ENCODE results near the gene HBG1.

The HBG1 gene

DNA sequence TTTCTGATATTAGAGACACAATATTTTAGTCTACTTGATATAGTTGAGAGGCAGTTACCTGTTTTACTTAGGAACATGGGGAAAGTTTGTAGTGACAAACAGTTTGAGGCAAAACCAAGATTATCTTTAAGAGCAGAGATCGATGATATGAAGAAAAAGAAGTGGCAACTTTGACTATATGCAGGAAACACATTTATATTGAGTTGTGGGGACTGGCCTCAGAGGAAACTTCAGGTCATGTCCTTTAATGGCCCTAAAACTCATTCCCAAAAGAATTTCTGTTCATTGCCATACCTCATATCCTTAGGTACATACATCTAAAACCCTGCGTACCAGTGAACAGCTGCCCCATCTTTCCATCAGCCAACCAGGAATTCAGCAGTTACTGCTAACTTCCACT, 4.5 kb downstream of the HBG1 start:
- DNase-seq, result no peak

GRCh38 chr11:5243816-5244180, 5.9 kb downstream of the HBG1 start:
- DNase-seq, result no peak

- DNase-seq, result no peak
Measured at GRCh38 chr11:5242933-5243815, 6.5 kb downstream of the HBG1 start.

GRCh38 chr11:5242208-5242607, 7.4 kb downstream of the HBG1 start:
- DNase-seq, result no peak

- DNase-seq, result no peak
Measured at GRCh38 chr11:5241458-5241857, 8.2 kb downstream of the HBG1 start.

GRCh38 chr11:5240458-5240857, 9.2 kb downstream of the HBG1 start:
- DNase-seq, result no peak

DNA sequence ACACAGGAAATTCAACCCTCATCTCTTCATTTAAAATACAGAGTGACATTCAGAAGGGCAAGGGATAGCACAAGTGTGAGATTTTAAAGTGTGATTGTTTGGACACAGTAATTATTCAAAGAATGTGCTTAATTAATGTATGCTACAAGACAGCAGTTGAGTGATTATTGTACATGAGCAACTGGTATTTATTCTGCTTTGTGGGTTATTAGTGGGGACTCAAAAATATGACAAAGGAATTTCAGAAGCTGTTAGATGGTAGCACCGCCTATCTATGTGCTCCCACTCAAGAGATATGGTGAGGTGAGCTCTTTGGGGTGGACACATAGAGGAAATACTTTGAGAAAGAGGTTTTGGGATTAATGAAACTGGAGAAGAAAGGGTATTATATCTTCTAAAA, 9.6 kb downstream of the HBG1 start:
- no peak for DNase-seq

GRCh38 chr11:5239046-5239445, 10.6 kb downstream of the HBG1 start:
- no peak for DNase-seq

GRCh38 chr11:5238486-5238885, 11.2 kb downstream of the HBG1 start:
- DNase-seq, result no peak

DNA sequence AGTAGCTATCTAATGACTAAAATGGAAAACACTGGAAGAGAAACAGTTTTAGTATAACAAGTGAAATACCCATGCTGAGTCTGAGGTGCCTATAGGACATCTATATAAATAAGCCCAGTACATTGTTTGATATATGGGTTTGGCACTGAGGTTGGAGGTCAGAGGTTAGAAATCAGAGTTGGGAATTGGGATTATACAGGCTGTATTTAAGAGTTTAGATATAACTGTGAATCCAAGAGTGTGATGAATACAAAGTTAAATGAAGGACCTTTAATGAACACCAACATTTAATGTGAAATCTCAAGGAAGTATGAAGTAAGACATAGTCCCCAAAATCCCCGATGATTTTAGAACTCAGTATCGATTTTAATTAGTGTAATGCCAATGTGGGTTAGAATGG, 12.2 kb downstream of the HBG1 start:
- no peak for DNase-seq

DNA sequence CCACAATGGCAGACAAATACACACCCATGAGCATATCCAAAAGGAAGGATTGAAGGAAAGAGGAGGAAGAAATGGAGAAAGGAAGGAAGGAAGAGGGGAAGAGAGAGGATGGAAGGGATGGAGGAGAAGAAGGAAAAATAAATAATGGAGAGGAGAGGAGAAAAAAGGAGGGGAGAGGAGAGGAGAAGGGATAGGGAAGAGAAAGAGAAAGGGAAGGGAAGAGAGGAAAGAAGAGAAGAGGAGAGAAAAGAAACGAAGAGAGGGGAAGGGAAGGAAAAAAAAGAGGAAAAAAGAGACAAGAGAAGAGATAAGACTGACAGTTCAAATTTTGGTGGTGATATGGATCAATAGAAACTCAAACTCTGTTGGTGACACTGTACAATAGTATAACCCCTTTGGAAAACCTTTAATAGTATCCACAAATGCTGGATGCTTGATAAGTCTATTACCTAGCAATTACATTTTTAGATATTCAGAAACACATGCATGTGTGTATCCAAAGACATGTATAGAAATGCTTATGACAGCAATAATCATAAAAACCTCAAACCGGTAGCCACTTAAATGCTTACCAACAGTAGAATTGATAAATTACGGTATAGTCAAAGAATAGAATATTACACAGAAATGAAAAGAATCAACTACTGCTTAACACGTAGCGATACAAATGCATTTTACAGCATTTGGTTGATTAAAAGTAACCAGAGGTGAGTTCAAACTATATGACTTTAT, 14.1 kb downstream of the HBG1 start:
- no peak for DNase-seq

DNA sequence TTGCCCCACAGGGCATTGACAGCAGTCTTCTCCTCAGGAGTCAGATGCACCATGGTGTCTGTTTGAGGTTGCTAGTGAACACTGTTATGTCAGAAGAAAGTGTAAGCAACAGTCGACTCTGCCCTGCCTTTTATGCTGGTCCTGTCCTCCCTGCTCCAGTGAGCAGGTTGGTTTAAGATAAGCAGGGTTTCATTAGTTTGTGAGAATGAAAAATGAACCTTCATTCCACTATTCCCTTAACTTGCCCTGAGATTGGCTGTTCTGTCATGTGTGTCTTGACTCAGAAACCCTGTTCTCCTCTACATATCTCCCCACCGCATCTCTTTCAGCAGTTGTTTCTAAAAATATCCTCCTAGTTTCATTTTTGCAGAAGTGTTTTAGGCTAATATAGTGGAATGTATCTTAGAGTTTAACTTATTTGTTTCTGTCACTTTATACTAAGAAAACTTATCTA, 15.2 kb downstream of the HBG1 start, which contains the start of gene HBD:
Gene HBD, minus strand, starts transcription at position 103 of the 454 bp plus-strand sequence. Its CDS starts 50 bp downstream, at position 53.
- no peak for DNase-seq

DNA sequence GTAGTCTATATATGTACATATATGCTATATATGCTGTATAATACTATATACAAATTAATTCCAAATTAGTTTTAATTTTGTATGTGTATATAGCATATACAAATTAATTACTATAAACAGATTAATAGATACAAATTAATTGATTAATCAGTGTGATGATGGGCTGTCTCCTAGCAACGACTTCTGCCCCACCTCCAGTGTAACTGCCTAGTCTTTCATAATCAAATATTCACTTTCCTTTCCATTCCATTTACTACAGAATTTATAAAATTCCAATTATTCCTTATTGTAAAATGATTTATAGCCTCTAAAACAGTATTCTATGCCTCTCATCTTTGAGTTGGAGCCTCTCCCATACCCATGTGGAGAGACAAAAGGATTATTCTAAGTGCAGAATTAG, 16.4 kb downstream of the HBG1 start:
- no peak for DNase-seq

DNA sequence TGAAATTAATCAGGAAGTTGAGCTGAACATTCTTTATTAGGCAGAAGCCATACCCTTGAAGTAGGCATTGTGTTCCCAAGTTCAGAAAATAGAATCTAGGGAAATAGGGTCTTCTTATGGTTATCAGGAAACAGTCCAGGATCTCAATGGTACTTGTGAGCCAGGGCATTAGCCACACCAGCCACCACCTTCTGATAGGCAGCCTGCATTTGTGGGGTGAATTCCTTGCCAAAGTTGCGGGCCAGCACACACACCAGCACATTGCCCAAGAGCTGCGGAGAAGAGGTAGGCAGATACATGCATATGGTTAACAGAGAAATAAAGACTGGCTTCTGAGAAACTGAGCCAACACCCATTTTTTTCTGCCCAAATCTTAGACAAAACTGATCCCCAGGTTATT, 16.8 kb downstream of the HBG1 start:
- no peak for DNase-seq

DNA sequence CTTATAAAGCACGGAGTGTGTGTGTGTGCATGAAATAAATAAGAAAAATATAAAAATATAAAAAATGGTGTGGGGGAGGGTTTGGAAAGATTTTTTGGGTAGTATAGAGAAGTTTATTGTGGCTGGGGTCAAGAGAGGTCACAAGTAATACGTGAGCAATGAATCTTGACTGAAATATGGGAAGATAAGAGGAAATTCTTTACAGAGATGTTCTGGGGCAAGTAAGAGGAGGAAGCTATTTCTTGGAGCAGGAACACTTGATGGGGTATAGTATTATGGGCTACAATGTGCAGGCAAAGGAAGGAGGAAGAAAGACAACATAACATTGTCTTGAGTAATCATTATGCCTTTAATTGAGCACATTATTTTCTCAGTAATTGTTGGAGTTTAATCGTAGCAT, 17.5 kb downstream of the HBG1 start:
- DNase-seq, result no peak

DNA sequence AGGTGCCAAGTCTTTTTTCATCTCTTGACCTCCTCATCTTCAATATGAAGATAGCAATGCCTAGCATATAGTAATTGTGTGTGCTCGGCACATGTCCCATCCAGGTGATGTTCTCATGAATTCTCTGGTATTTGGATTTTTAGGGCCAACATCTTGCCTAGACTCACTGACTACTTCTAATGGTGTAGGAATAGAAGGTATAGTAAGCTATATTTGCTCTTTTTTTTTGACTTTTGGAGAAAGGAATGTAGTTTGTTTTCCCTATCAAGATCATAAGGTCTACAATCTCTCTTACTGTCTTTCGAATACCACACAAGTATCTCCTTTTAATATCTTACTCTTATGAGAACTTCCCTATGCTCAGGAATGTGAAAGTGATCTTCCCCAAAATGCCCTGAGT, 18.5 kb downstream of the HBG1 start:
- DNase-seq, result no peak

DNA sequence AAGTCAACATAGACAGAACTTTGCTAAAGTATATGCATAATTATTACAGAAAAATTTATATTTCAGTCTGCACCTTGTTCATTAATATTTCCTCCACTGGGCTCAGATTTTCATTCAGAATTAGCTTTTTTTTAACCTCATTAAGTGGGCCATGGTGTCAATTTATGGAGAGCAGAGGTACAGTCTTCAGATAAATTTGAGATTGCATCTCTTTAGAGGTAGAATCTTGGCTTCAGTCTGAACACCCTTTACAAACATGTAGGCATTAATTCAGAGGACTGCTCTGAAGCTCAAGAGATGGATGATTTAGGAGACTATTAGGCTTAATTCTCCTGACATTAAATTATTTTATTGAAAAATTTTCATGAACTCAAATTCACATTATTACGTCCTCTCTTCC, 19.4 kb downstream of the HBG1 start:
- DNase-seq, result no peak

DNA sequence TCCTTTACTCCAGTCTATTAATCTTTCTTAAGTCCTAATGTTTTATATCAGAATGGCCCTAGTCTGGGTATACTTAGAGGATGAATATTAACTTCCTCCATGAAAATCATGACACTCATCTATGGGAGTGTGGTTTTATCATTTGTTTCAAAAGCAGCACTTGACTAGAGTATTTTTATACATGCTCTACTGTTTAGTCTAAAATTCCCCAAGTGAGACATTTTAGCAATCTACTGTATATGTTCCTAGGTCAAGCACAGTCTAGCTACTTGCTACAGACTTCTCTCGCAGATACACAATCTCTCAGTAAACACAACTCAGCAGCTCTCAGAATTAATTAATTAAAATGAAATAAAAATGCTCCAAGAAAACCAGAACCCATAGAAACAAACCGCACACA, 19.9 kb downstream of the HBG1 start:
- no peak for DNase-seq

DNA sequence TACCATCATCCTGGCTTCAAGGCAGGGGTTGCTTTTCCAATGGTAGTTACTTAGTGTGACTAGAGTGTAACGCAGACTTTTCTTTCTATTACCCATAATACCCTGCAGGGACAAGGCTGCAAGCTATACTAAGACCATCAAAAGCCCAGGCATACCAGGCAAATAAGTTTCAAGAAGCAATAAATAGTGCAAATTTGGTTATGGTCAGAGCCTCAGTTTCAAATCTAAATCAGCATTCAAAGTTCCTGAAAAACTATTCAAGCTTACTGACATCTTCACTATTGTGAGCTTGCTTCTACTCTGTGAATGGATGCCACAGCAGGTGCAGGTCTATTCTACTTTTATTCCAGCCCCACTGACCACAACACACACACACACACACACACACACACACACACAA, 20.3 kb downstream of the HBG1 start:
- DNase-seq, result no peak

DNA sequence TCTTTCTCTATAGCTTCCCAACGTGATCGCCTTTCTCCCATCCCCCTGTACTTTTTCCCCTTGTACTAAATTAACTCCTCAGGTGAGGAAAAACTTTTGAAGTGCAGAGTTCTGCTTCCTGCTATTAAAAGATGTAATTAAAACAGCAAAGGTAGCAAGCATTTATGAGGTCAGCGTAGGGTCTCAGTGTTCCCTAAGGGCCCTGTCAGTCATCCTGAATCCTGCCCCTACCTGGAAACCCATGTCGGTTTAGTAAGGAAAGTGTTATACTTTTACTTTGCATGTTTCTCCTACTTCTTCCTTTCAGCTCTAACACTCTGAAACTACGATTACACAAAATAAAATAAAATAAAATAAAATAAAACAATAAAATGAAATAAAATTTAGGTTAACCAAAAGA, 21.5 kb downstream of the HBG1 start:
- no peak for DNase-seq

DNA sequence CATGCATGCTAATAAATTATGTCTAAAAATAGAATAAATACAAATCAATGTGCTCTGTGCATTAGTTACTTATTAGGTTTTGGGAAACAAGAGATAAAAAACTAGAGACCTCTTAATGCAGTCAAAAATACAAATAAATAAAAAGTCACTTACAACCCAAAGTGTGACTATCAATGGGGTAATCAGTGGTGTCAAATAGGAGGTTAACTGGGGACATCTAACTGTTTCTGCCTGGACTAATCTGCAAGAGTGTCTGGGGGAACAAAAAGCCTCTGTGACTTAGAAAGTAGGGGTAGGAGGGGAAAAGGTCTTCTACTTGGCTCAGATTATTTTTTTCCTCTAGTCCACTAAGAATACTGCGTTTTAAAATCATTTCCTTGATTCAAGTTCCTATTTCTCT, 22.0 kb downstream of the HBG1 start:
- no peak for DNase-seq

DNA sequence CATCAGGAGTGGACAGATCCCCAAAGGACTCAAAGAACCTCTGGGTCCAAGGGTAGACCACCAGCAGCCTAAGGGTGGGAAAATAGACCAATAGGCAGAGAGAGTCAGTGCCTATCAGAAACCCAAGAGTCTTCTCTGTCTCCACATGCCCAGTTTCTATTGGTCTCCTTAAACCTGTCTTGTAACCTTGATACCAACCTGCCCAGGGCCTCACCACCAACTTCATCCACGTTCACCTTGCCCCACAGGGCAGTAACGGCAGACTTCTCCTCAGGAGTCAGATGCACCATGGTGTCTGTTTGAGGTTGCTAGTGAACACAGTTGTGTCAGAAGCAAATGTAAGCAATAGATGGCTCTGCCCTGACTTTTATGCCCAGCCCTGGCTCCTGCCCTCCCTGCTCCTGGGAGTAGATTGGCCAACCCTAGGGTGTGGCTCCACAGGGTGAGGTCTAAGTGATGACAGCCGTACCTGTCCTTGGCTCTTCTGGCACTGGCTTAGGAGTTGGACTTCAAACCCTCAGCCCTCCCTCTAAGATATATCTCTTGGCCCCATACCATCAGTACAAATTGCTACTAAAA, 22.8 kb downstream of the HBG1 start, which contains the start of gene HBB:
Gene HBB, minus strand, starts transcription at position 340 of the 579 bp plus-strand sequence. Its CDS starts 50 bp downstream, at position 290.
- no peak for DNase-seq

- no peak for DNase-seq
Measured at GRCh38 chr11:5225480-5225871, 24.2 kb downstream of the HBG1 start.

All from eye (tissue), 1 donor.